Calu3 (cell line): ENCODE measurements around the gene MALAT1. TPM values are rescaled to one million over a fixed set of nuclear protein-coding genes. Genes with fewer than 3 reads are reported as not detected.

Experiments used
- BruUV-seq: library from RNA; stranded (reverse); fragments of 400-500 nt; replicated peaks from 2 replicates; lab custom pipeline; 2021; lab: Mats Ljungman, UMichigan
- CTCF ChIA-PET: fragments of 300-600 bp; sonication (Branson Sonifier 250); formaldehyde crosslinking; loops from one replicate; lab custom pipeline; 2022; ENCODE audit warnings: antibody characterized with exemption; lab: Charles Lee
- DNase-seq: peaks from one replicate; pipeline ENCODE4 v3.0.0; 2022
- H3K27ac Mint-ChIP-seq: one replicate; pipeline ENCODE4 v1.8.0; 2022; ENCODE audit warnings: mixed read lengths; ENCODE audit not compliant: unreplicated experiment
- H3K27me3 Mint-ChIP-seq: one replicate; pipeline ENCODE4 v1.8.0; 2022; ENCODE audit warnings: mixed read lengths; ENCODE audit not compliant: unreplicated experiment
- H3K36me3 Mint-ChIP-seq: one replicate; pipeline ENCODE4 v1.8.0; 2022; ENCODE audit warnings: mild to moderate bottlenecking, moderate library complexity, mixed read lengths; ENCODE audit not compliant: insufficient read depth, unreplicated experiment
- H3K4me1 Mint-ChIP-seq: one replicate; pipeline ENCODE4 v1.8.0; 2022; ENCODE audit warnings: mild to moderate bottlenecking, low read depth, mixed read lengths; ENCODE audit not compliant: unreplicated experiment
- H3K4me3 Mint-ChIP-seq: one replicate; pipeline ENCODE4 v1.8.0; 2022; ENCODE audit warnings: mild to moderate bottlenecking, low read depth, moderate library complexity, mixed read lengths; ENCODE audit not compliant: unreplicated experiment
- H3K9me3 Mint-ChIP-seq: one replicate; pipeline ENCODE4 v1.8.0; 2022; ENCODE audit warnings: low read depth, mixed read lengths; ENCODE audit not compliant: unreplicated experiment
- CTCF ChIP-seq: fragments of 200-600 bp; IDR thresholded peaks from one replicate; pipeline ENCODE4 v1.8.0; 2022; ENCODE audit warnings: antibody characterized with exemption; ENCODE audit not compliant: unreplicated experiment
- intact Hi-C: fragments of 100-400 bp; cut with micrococcal nuclease; formaldehyde crosslinking; loops from one replicate; pipeline ENCODE4 v1.10.0; 2022; ENCODE audit not compliant: unreplicated experiment
- total RNA-seq: library from RNA; stranded (reverse); gene quantifications from 2 replicates; pipeline ENCODE4 v1.2.3, GENCODE V29; 2022

Gene MALAT1
- total RNA-seq, 1 experiment from 2014 or later: 8,437 TPM

GRCh38 chr11:65478388-65479183 is 20.3 kb upstream of the MALAT1 start:
- Mint-ChIP-seq H3K4me1 (peaks cover 50% of the 10 kb centered on the region), H3K27me3 (no peaks in the 10 kb centered on the region), H3K4me3 (peak overlapping the region; percentile 62), H3K27ac (peak overlapping the region; percentile 98), H3K36me3 (peaks cover 33% of the 10 kb centered on the region), H3K9me3 (no peaks in the 10 kb centered on the region)
- intact Hi-C loops: loop anchor here (2.0 kb wide), 1 partner anchor 32 kb away; no protein-coding TSS in a partner anchor
- BruUV-seq: no TSS peak
- DNase-seq: no peak
- CTCF ChIA-PET: interaction anchor here (0.7 to 3.5 kb wide), 10 partner anchors 10 to 97 kb away, joined by 3 to 41 read pairs (median 10); partner anchors contain the start of gene MALAT1
- no peak for TF ChIP-seq CTCF

- intact Hi-C loops: loop anchor here (2.0 kb wide), 1 partner anchor 31 kb away; no protein-coding TSS in a partner anchor
- BruUV-seq: TSS peak; percentile 31
These were observed 19.4 kb upstream of the MALAT1 start for GRCh38 chr11:65479184-65480145.

DNA sequence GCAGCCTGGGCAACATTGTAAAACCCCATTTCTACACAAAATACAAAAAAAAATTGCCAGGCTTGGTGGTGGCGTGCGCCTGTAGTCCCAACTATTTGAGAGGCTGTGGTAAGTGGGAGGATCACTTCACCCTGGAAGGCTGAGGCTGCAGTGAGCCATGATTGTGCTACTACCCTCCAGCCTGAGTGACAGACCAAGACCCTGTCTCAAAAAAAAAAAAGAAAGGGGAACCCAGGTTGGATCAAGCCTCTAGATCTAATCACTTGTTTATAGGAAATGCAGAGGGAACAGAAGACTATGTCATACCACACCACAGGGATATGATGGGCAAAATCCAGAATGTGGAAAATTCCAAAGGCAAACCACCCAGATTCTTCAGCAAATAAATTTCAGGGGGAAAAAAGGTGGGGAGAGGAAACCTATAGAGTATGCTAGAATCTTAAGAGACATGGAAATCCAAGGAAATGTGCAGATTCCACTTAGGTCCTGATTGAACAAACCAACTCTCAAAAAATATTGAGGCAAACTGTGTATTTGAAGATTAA is 16.5 kb upstream of the MALAT1 start:
- H3K4me3 Mint-ChIP-seq: no peak overlapping the region
- intact Hi-C loops: no loop called here
- H3K27me3 Mint-ChIP-seq: no peaks in the 10 kb centered on the region
- DNase-seq: no peak
- peaks cover 28% of the 10 kb centered on the region for H3K36me3 Mint-ChIP-seq
- H3K27ac Mint-ChIP-seq: peak overlapping the region; percentile 17
- BruUV-seq: no TSS peak
- no peaks in the 10 kb centered on the region for H3K9me3 Mint-ChIP-seq
- peaks cover 57% of the 10 kb centered on the region for H3K4me1 Mint-ChIP-seq
- CTCF ChIA-PET: interaction anchor here (1.3 kb wide), 1 partner anchor 10 kb away, joined by 13 read pairs; no protein-coding TSS in a partner anchor
- TF ChIP-seq CTCF: no peak

More at GRCh38 chr11:65479184-65480145, 19.4 kb upstream of the MALAT1 start:
- Mint-ChIP-seq H3K27me3 (no peaks in the 10 kb centered on the region), H3K4me3 (peak overlapping the region; percentile 62), H3K27ac (peak overlapping the region; percentile 98), H3K9me3 (no peaks in the 10 kb centered on the region), H3K4me1 (peaks cover 50% of the 10 kb centered on the region), H3K36me3 (peaks cover 33% of the 10 kb centered on the region)
- DNase-seq: no peak
- TF ChIP-seq CTCF: no peak
- CTCF ChIA-PET: interaction anchor here (0.6 to 3.5 kb wide), 8 partner anchors 9 to 46 kb away, joined by 3 to 41 read pairs (median 14); partner anchors contain the start of gene MALAT1

DNA sequence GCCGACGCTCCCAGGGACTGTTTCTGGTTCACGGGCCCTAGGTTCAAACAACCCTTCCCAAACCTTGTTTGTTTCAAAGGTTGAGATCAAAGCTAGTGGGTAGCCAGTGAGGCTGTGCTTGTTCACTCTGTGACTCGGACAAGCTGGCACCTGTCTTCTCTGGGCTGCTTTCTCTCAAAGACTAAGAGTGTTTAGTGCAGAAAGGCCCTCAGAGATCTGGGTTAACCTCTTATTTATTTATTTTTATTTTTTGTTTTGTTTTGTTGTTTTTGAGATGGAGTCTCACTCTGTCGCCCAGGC is 13.0 kb upstream of the MALAT1 start:
- CTCF ChIA-PET: no interaction called here
- peaks cover 65% of the 10 kb centered on the region for H3K4me1 Mint-ChIP-seq
- peak overlapping the region; percentile 50 for H3K4me3 Mint-ChIP-seq
- no peak overlapping the region for H3K27ac Mint-ChIP-seq
- intact Hi-C loops: no loop called here
- no TSS peak for BruUV-seq
- H3K36me3 Mint-ChIP-seq: peaks cover 37% of the 10 kb centered on the region
- no peaks in the 10 kb centered on the region for H3K9me3 Mint-ChIP-seq
- no peaks in the 10 kb centered on the region for H3K27me3 Mint-ChIP-seq
- DNase-seq: no peak
- TF ChIP-seq CTCF: no peak
